ENCODE results near the gene NXN. TPM values are rescaled to one million over a fixed set of nuclear protein-coding genes. Genes with fewer than 3 reads are reported as not detected.

The NXN gene
- total RNA-seq, 4 donors from 2014 or later = 2.1 to 14.0 (median 8.6) TPM

- Histone ChIP-seq H3K27ac (peak overlapping the region; percentile 18 to 81 (median 42)), H3K27me3 (no peaks in the 10 kb centered on the region), H3K4me1 (no peaks in the 10 kb centered on the region), H3K9me3 (no peaks in the 10 kb centered on the region), H3K4me3 (no peak overlapping the region), H3K36me3 (no peaks in the 10 kb centered on the region)
- no peak for TF ChIP-seq POLR2A (IDR thresholded peaks at IDR 0.05)
- TF ChIP-seq, protein P1, sequence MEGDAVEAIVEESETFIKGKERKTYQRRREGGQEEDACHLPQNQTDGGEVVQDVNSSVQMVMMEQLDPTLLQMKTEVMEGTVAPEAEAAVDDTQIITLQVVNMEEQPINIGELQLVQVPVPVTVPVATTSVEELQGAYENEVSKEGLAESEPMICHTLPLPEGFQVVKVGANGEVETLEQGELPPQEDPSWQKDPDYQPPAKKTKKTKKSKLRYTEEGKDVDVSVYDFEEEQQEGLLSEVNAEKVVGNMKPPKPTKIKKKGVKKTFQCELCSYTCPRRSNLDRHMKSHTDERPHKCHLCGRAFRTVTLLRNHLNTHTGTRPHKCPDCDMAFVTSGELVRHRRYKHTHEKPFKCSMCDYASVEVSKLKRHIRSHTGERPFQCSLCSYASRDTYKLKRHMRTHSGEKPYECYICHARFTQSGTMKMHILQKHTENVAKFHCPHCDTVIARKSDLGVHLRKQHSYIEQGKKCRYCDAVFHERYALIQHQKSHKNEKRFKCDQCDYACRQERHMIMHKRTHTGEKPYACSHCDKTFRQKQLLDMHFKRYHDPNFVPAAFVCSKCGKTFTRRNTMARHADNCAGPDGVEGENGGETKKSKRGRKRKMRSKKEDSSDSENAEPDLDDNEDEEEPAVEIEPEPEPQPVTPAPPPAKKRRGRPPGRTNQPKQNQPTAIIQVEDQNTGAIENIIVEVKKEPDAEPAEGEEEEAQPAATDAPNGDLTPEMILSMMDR (IDR thresholded peaks at IDR 0.05) = no peak
- no peak for DNase-seq
Observed at GRCh38 chr17:901964-902363, 77.6 kb downstream of the NXN start.

DNA sequence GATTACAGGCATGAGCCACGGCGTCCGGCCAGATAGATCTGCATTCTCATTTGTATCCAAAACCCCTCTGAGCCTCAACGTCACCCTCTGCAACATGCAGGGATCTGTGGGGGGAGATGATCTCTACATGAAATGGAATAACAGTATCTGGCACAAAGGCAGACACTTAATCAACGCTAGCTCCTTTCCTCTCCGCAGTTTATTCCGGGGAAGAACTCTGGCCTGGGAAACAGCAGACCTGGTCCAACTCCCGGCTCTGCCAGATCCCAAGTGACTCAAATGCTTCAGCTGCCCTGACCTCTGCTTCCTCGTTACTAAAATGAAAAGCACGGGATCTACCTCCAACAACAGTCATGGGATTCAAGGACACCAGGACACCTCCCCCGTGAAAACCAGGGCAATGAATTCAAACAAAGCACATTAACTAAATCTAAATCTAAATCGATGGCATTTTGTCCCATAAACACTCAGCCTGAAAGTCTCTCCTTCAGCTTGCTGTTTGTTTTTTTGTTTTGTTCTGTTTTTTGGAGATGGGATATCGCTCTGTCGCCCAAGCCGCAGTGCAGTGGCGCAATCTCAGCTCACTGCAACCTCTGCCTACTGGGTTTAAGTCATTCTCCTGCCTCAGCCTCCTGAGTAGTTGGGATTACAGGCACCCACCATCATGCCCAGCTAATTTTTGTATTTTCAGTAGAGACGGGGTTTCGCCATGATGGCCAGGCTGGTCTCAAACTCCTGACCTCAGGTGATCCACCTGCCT lies 78.2 kb downstream of the NXN start:
- Histone ChIP-seq H3K9me3 (no peaks in the 10 kb centered on the region), H3K27ac (peak overlapping the region; percentile 18 to 81 (median 42)), H3K4me3 (no peak overlapping the region), H3K27me3 (no peaks in the 10 kb centered on the region), H3K36me3 (no peaks in the 10 kb centered on the region), H3K4me1 (no peaks in the 10 kb centered on the region)
- TF ChIP-seq, protein P1 (IDR thresholded peaks at IDR 0.05) = no peak
- TF ChIP-seq POLR2A (IDR thresholded peaks at IDR 0.05) = no peak
- peak in 1 of 3 donors; percentile 67 for DNase-seq

GRCh38 chr17:900336-900934 lies 79.1 kb downstream of the NXN start:
- Histone ChIP-seq H3K4me3 (no peak overlapping the region), H3K36me3 (no peaks in the 10 kb centered on the region), H3K4me1 (no peaks in the 10 kb centered on the region), H3K27ac (peak overlapping the region in 2 of 4 donors; percentile 10 to 26), H3K27me3 (no peaks in the 10 kb centered on the region), H3K9me3 (no peaks in the 10 kb centered on the region)
- no peak for DNase-seq
- no peak for TF ChIP-seq POLR2A (IDR thresholded peaks at IDR 0.05)
- TF ChIP-seq, protein P1 (IDR thresholded peaks at IDR 0.05) = no peak

DNA sequence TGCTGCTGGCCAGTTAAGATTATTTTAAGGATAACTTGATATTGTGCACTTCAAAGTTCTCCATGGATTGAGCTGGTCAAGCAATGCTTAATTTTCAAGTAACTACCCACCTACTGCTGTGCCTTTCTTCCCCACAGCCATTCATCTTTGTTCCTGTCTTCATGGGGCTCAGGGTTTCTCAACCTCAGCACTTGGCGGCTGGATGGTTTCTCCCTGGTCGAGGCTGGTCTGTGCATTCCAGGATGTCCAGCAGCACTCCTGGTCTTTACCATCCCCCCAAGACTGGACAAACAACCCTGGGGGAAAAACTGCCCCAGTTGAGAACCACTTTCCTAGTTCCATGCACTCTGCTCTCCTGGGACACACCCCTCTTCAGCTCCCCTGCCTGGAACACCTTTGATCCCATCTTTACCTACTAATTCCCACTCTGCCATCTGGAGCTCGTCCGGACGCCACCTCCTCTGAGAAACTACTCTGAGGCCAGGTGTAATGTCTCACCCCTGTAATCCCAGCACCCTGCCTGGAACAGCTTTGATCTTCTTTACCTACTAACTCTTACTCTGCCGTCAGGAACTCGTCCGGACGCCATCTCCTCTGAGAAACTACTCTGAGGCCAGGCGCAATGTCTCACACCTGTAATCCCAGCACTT lies 81.5 kb downstream of the NXN start:
- no peak for TF ChIP-seq POLR2A (IDR thresholded peaks at IDR 0.05)
- TF ChIP-seq, protein P1 (IDR thresholded peaks at IDR 0.05) = no peak
- no peaks in the 10 kb centered on the region for H3K27me3 ChIP-seq
- H3K36me3 ChIP-seq = no peaks in the 10 kb centered on the region
- DNase-seq = no peak
- H3K4me1 ChIP-seq = no peaks in the 10 kb centered on the region
- H3K4me3 ChIP-seq = no peak overlapping the region
- no peaks in the 10 kb centered on the region for H3K9me3 ChIP-seq
- H3K27ac ChIP-seq = peak overlapping the region in 1 of 4 donors; percentile 64

DNA sequence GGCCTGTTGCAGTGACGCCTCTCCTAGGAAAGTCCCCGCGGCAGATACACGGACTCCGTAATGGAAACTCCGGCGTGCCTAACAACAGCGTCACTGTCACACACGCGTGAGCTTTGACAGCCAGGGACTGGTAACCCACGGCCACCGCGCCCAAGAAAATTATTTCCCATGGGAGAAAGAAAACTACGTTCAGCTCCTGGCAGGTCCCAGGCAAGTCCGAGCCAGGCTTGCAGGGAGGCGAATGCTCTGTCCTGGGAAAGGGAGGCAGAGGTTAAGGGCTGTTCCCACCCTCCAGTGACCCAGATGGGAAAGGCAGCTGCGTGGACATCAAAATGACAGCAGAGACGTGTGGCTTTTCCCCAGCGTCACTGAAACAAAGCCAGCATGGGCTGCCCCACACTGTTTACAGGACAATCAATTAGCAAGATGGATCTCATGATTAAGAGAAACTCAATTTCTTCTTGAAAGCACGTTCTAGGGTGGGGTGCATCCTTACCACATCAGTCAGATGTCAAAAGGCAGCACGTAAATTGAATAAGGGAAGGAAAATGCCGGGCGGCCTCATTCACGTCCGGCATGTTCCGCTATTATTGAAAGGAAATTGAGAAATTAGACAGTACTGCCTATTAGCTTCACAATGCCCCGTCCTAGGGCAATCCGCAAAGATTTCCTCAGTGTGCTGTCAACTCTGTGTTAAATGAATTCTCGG lies 82.5 kb downstream of the NXN start:
- Histone ChIP-seq H3K4me1 (no peaks in the 10 kb centered on the region), H3K27ac (peak overlapping the region in 3 of 4 donors; percentile 34 to 64 (median 55)), H3K9me3 (no peaks in the 10 kb centered on the region), H3K4me3 (peak overlapping the region in 1 of 4 donors; percentile 3), H3K36me3 (no peaks in the 10 kb centered on the region), H3K27me3 (no peaks in the 10 kb centered on the region)
- DNase-seq = peak in 1 of 3 donors; percentile 58
- TF ChIP-seq, protein P1 (IDR thresholded peaks at IDR 0.05) = no peak
- TF ChIP-seq POLR2A (IDR thresholded peaks at IDR 0.05) = no peak

All from Peyer's patch (tissue), 4 donors.